Fibroblast of mammary gland (primary cell): ENCODE results near the gene HSPB2.
"Not testable (repeated sequence)": the region's sequence is repeated elsewhere in the genome, so short reads cannot be mapped to it uniquely, and the experiment has no call there.

Experiments used
- DNase-seq: peaks from one replicate; pipeline ENCODE4 v3.0.0-alpha.2; 2010; ENCODE audit warnings: low read depth
- H3K4me3 ChIP-seq: 2 replicates; pipeline ENCODE4 v1.5.1; 2011; ENCODE audit warnings: low read depth, mild to moderate bottlenecking, low read length, moderate library complexity; ENCODE audit not compliant: control insufficient read depth
- CTCF ChIP-seq: conservative IDR thresholded peaks from 2 replicates; pipeline ENCODE4 v1.5.1; 2011; ENCODE audit warnings: low read depth, low read length, inconsistent platforms; ENCODE audit not compliant: control insufficient read depth, insufficient read depth

The HSPB2 gene

GRCh38 chr11:111878849-111879636 is 33.5 kb upstream of the HSPB2 start, which contains the start of the genes CFAP68 and FDXACB1:
TSS of gene CFAP68 (plus strand) at chr11:111879541. CDS start at chr11:111879561, 20 bp downstream.
TSS of gene FDXACB1 (minus strand) at chr11:111879165. CDS start at chr11:111879132, 33 bp downstream.
- peak; percentile 97 for DNase-seq
- H3K4me3 ChIP-seq, result peak within 1 kb of the TSS; percentile 88
- peak; percentile 87 for TF ChIP-seq CTCF

DNA sequence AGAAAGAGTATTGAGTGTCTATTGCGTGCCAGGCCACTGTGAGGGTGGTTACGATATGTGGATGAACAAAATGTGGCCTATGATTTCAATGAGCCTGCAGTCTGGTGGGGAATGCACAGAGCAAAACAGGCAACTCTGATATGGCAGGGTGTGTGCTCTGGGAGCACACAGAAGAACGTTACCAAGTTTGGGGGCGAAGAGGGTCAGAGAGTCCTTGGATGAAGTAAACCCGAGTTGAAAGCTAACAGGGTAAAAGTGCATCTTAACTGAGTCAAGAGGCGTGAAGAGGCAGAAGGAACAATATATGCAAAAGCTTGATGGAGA is 32.9 kb upstream of the HSPB2 start:
- DNase-seq, result no peak
- H3K4me3 ChIP-seq, result peak overlapping the region; percentile 88
- TF ChIP-seq CTCF, result no peak

GRCh38 chr11:111882202-111882601 is 30.3 kb upstream of the HSPB2 start:
- no peak for DNase-seq
- no peak for TF ChIP-seq CTCF
- H3K4me3 ChIP-seq, result no peak overlapping the region

GRCh38 chr11:111885053-111885452 is 27.5 kb upstream of the HSPB2 start:
- DNase-seq, H3K4me3 ChIP-seq: not testable (repeated sequence)

GRCh38 chr11:111886032-111886431 is 26.5 kb upstream of the HSPB2 start:
- no peak for TF ChIP-seq CTCF
- H3K4me3 ChIP-seq, result no peak overlapping the region
- no peak for DNase-seq

GRCh38 chr11:111886844-111887243 is 25.7 kb upstream of the HSPB2 start:
- no peak for TF ChIP-seq CTCF
- DNase-seq, result no peak
- no peak overlapping the region for H3K4me3 ChIP-seq

DNA sequence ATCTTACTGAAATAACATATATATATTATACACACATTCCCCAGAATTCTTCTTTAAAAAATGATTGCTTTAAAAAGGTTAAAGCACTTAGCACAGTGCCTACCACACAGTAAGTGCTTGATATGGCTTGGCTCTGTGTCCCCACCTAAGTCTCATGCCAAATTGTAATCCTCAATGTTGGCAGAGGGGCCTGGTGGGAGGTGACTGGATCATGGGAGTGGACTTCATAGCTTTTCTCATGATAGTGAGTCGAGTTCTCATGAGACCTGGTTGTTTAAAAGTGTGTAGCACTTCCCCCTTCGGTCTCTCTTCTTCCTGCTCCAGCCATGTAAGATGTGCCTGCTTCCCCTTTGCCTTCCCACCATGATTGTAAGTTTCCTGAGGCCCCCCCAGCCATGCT is 7.1 kb upstream of the HSPB2 start:
- no peak for DNase-seq
- no peak overlapping the region for H3K4me3 ChIP-seq
- TF ChIP-seq CTCF, result no peak
